ENCODE results near the gene MEIG1. TPM values are rescaled to one million over a fixed set of nuclear protein-coding genes. Genes with fewer than 3 reads are reported as not detected.
"Not testable (repeated sequence)": the region's sequence is repeated elsewhere in the genome, so short reads cannot be mapped to it uniquely, and the experiment has no call there.

MEIG1 gene
- total and polyA plus RNA-seq, 5 donors = 0.34 TPM; not detected in 4

- intact Hi-C loops (cut with DNase I) = loop anchor here in 1 of 4 donors (10.0 kb wide), 2 partner anchors 110 to 140 kb away; partner anchors contain the start of gene RPP38
- Histone ChIP-seq H3K27ac (ENCODE audit: low read length) (no peak overlapping the region), H3K4me3 (ENCODE audit: low read length) (no peak overlapping the region), H3K27me3 (ENCODE audit: control insufficient read depth, insufficient read depth) (no peaks in the 10 kb centered on the region), H3K9me3 (ENCODE audit: control insufficient read depth, low read length) (no peaks in the 10 kb centered on the region), H3K4me1 (ENCODE audit: control insufficient read depth, insufficient read depth, low read length) (peaks cover 4% of the 10 kb centered on the region)
- ATAC-seq (no peak), DNase-seq (no peak)
- 94% methylated on average over 19 of the region's 19 CpGs for WGBS
Observed at GRCh38 chr10:14954934-14955333, 4.3 kb upstream of the MEIG1 start.

DNA sequence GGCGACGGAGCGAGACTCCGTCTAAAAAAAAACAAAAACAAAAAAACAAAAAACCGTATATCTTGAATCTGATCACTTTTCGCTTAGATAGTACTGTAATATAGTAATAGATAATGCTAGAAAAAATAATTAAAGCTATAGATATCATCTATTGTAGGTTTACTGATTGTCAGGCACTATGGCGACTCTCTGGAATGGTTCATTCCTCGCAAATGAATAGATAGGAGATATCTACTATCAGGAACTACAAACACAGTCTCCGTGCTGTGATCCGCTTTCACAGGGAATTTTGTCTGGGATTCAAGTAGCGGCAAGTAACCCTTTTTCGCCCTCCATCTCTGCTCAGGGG, 342 bp upstream of the MEIG1 start:
- Histone ChIP-seq H3K9me3 (ENCODE audit: control insufficient read depth, low read length) (no peaks in the 10 kb centered on the region), H3K27ac (ENCODE audit: low read length) (peak overlapping the region; percentile 68), H3K4me3 (ENCODE audit: low read length) (peak overlapping the region; percentile 57), H3K27me3 (ENCODE audit: control insufficient read depth, insufficient read depth) (no peaks in the 10 kb centered on the region), H3K4me1 (ENCODE audit: control insufficient read depth, insufficient read depth, low read length) (no peaks in the 10 kb centered on the region)
- intact Hi-C loops (cut with DNase I) = loop anchor here in 1 of 4 donors (10.0 kb wide), 2 partner anchors 114 to 136 kb away; partner anchors contain the start of gene RPP38
- 43% methylated on average over 12 of the region's 12 CpGs for WGBS
- DNase-seq (no peak), ATAC-seq (no peak)

- Histone ChIP-seq H3K27ac (ENCODE audit: low read length) (no peak overlapping the region), H3K4me1 (ENCODE audit: control insufficient read depth, insufficient read depth, low read length) (no peaks in the 10 kb centered on the region), H3K27me3 (ENCODE audit: control insufficient read depth, insufficient read depth) (no peaks in the 10 kb centered on the region), H3K4me3 (ENCODE audit: low read length) (no peak overlapping the region), H3K9me3 (ENCODE audit: control insufficient read depth, low read length) (no peaks in the 10 kb centered on the region)
- 84% methylated on average over 2 of the region's 2 CpGs for WGBS
- ATAC-seq (no peak), DNase-seq (no peak)
- intact Hi-C loops (cut with DNase I) = no loop called here
Observed at GRCh38 chr10:14967897-14968296, 8.7 kb downstream of the MEIG1 start.

DNA sequence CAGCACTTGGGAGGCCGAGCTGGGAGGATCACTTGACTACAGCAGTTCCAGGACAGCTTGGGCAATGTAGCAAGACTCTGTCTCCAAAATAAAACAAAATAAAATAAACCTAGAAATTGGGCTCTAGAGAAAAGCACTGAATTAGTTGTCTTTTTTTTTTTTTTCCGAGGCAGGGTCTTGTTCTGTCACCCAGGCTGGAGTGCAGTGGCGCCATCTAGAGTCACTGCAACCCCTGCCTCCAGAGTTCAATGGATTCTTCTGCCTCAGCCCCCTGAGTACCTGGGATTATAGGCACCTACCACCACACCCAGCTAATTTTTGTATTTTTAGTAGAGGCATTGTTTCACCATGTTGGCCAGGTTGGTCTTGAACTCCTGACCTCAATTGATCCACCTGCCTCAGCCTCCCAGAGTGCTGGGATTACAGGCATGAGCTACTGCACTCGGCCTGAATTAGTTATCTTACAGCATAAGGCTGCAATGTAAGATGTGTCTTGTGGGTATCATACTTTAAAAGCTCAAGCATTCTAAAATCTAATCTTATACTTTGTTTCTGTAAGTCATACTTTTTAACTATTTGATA, 12.8 kb downstream of the MEIG1 start:
- H3K9me3 ChIP-seq (ENCODE audit: control insufficient read depth, low read length) = no peaks in the 10 kb centered on the region
- WGBS = 54% methylated on average over 4 of the region's 4 CpGs
- H3K27ac ChIP-seq (ENCODE audit: low read length) = no peak overlapping the region
- H3K27me3 ChIP-seq (ENCODE audit: control insufficient read depth, insufficient read depth) = no peaks in the 10 kb centered on the region
- intact Hi-C loops (cut with DNase I) = no loop called here
- no peaks in the 10 kb centered on the region for H3K4me1 ChIP-seq (ENCODE audit: control insufficient read depth, insufficient read depth, low read length)
- ATAC-seq = no peak
- H3K4me3 ChIP-seq (ENCODE audit: low read length) = no peak overlapping the region
- peak in 2 of 3 donors; percentile 25 to 72 for DNase-seq

GRCh38 chr10:14974153-14974998, 15.2 kb downstream of the MEIG1 start:
- H3K4me3 ChIP-seq (ENCODE audit: low read length); DNase-seq; ATAC-seq; H3K27me3 ChIP-seq (ENCODE audit: control insufficient read depth, insufficient read depth); H3K4me1 ChIP-seq (ENCODE audit: control insufficient read depth, insufficient read depth, low read length); intact Hi-C loops (cut with DNase I); H3K27ac ChIP-seq (ENCODE audit: low read length); H3K9me3 ChIP-seq (ENCODE audit: control insufficient read depth, low read length): not testable (repeated sequence)
- 42% methylated on average over 15 of the region's 15 CpGs for WGBS

DNA sequence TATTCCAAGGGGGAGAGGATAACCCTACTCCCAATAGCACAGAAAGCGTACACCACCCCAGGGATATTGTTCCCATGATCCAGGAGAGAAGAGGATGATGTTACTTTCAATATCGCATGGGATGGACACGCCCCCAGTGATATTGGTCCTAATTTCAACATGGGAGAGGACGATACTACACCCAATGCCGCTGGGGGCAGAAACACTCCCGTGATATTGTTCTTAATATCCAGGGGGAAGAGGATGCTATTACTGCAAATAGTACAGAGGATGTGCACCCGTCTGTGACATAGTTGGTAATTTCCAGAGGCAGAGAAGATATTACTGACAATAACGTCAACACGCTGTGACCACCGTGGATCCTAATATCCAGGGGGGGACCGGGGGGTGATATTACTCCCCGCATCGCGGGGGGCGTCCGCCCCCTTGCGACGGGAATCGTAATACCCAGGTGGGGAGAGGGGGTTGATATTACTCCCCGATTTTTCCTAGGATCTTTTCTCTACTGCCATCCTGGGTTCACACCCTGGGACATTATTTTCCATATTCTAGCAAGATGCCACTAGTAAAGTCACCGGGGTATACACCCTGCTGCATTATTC, 16.6 kb downstream of the MEIG1 start:
- intact Hi-C loops (cut with DNase I) = no loop called here
- 24% methylated on average over 21 of the region's 21 CpGs for WGBS
- Histone ChIP-seq H3K27ac (ENCODE audit: low read length) (no peak overlapping the region), H3K4me1 (ENCODE audit: control insufficient read depth, insufficient read depth, low read length) (no peaks in the 10 kb centered on the region), H3K27me3 (ENCODE audit: control insufficient read depth, insufficient read depth) (no peaks in the 10 kb centered on the region), H3K9me3 (ENCODE audit: control insufficient read depth, low read length) (no peaks in the 10 kb centered on the region), H3K4me3 (ENCODE audit: low read length) (no peak overlapping the region)
- ATAC-seq (no peak), DNase-seq (no peak)

GRCh38 chr10:14982744-14983143, 23.6 kb downstream of the MEIG1 start:
- H3K4me3 ChIP-seq (ENCODE audit: low read length) = no peak overlapping the region
- H3K9me3 ChIP-seq (ENCODE audit: control insufficient read depth, low read length) = no peaks in the 10 kb centered on the region
- DNase-seq (no peak), ATAC-seq (no peak)
- no peaks in the 10 kb centered on the region for H3K4me1 ChIP-seq (ENCODE audit: control insufficient read depth, insufficient read depth, low read length)
- WGBS = 91% methylated on average over 3 of the region's 3 CpGs
- intact Hi-C loops (cut with DNase I) = no loop called here
- H3K27ac ChIP-seq (ENCODE audit: low read length) = no peak overlapping the region
- no peaks in the 10 kb centered on the region for H3K27me3 ChIP-seq (ENCODE audit: control insufficient read depth, insufficient read depth)

GRCh38 chr10:14989552-14989951, 30.4 kb downstream of the MEIG1 start:
- H3K4me3 ChIP-seq (ENCODE audit: low read length); H3K27me3 ChIP-seq (ENCODE audit: control insufficient read depth, insufficient read depth); H3K9me3 ChIP-seq (ENCODE audit: control insufficient read depth, low read length); intact Hi-C loops (cut with DNase I); DNase-seq; ATAC-seq; H3K27ac ChIP-seq (ENCODE audit: low read length); H3K4me1 ChIP-seq (ENCODE audit: control insufficient read depth, insufficient read depth, low read length): not testable (repeated sequence)
- 87% methylated on average over 6 of the region's 6 CpGs for WGBS

- intact Hi-C loops (cut with DNase I); H3K4me3 ChIP-seq (ENCODE audit: low read length); H3K27ac ChIP-seq (ENCODE audit: low read length); ATAC-seq; H3K4me1 ChIP-seq (ENCODE audit: control insufficient read depth, insufficient read depth, low read length); H3K27me3 ChIP-seq (ENCODE audit: control insufficient read depth, insufficient read depth); DNase-seq; H3K9me3 ChIP-seq (ENCODE audit: control insufficient read depth, low read length): not testable (repeated sequence)
- 65% methylated on average over 17 of the region's 19 CpGs for WGBS
Observed at GRCh38 chr10:14991035-14991749, 32.0 kb downstream of the MEIG1 start.

- intact Hi-C loops (cut with DNase I); ATAC-seq; H3K27me3 ChIP-seq (ENCODE audit: control insufficient read depth, insufficient read depth); H3K4me1 ChIP-seq (ENCODE audit: control insufficient read depth, insufficient read depth, low read length); H3K27ac ChIP-seq (ENCODE audit: low read length); H3K9me3 ChIP-seq (ENCODE audit: control insufficient read depth, low read length); DNase-seq; H3K4me3 ChIP-seq (ENCODE audit: low read length): not testable (repeated sequence)
- 87% methylated on average over 9 of the region's 9 CpGs for WGBS
Observed at GRCh38 chr10:14992336-14992735, 33.1 kb downstream of the MEIG1 start.

All from right cardiac atrium (tissue), 5 donors.